IPS-20b (cell line): ENCODE data around the gene GPR31.

ENCODE experiments used
- H3K27ac ChIP-seq: one replicate; pipeline ENCODE4 v1.5.1; 2013; ENCODE audit warnings: low read length
- H3K27me3 ChIP-seq: 2 replicates; pipeline ENCODE4 v1.6.1; 2013; ENCODE audit warnings: mild to moderate bottlenecking, low read length, inconsistent platforms; ENCODE audit not compliant: insufficient read depth
- H3K36me3 ChIP-seq: 2 replicates; pipeline ENCODE4 v1.6.1; 2013; ENCODE audit warnings: low read depth, mild to moderate bottlenecking, inconsistent platforms, low read length, moderate library complexity; ENCODE audit not compliant: insufficient read depth
- H3K4me1 ChIP-seq: 2 replicates; pipeline ENCODE4 v1.6.1; 2013; ENCODE audit warnings: mild to moderate bottlenecking, control low read depth, inconsistent platforms, low read length, moderate library complexity; ENCODE audit not compliant: insufficient read depth
- H3K4me3 ChIP-seq: 2 replicates; pipeline ENCODE4 v1.5.1; 2013; ENCODE audit warnings: mild to moderate bottlenecking, low read length, inconsistent platforms
- H3K9ac ChIP-seq: 2 replicates; pipeline ENCODE4 v1.6.1; 2013; ENCODE audit warnings: low read depth, mild to moderate bottlenecking, inconsistent platforms, low read length, moderate library complexity
- H3K9me3 ChIP-seq: 2 replicates; pipeline ENCODE4 v1.6.1; 2013; ENCODE audit warnings: mild to moderate bottlenecking, low read depth, low read length, inconsistent platforms; ENCODE audit not compliant: insufficient read depth

Gene GPR31

DNA sequence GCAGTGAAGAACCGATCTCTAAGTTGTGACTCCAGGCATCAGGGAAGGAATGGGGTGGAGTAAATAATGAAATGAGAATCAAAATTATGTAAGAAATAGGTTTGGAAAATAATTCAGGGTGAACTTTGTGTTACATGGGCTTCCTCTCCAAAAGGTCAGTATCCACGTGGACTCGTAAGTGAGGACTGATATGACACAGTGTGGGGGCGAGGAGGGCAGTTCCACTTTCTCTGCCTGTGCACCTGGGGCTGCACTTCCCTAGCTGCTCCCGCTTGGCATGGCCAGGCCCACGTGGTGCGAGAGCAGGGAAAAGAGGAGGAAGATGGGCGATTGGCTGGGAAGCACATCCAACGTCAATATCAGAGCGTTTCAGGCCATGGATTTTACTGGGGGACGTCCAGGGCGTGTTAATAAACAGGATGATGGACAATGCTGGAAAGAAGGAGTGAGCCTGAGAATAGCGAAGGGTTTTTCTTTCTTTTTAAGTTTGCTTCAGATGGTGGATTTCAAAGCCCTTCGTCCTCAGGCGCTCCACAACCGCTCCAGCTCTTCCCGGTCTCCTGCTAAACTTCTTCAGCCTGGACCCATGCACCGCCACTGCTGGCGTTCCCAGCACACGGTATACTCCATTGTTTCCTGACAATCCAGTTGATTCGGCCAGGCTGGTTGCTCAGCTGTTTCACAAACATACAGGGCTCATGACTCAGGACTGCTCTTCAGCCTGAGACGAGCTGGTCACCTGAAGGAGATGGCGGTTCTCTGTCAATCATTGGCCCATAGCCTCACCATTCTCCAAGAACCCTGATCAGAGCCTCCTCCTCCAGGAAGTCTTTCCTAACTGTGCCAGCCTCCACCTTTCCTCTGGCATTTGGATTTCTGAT is 23.1 kb downstream of the GPR31 start:
- no peaks in the 10 kb centered on the region for H3K36me3 ChIP-seq
- no peak overlapping the region for H3K27ac ChIP-seq
- H3K9me3 ChIP-seq, result no peaks in the 10 kb centered on the region
- H3K27me3 ChIP-seq, result no peaks in the 10 kb centered on the region
- H3K9ac ChIP-seq, result no peak overlapping the region
- no peaks in the 10 kb centered on the region for H3K4me1 ChIP-seq
- H3K4me3 ChIP-seq, result no peak overlapping the region

DNA sequence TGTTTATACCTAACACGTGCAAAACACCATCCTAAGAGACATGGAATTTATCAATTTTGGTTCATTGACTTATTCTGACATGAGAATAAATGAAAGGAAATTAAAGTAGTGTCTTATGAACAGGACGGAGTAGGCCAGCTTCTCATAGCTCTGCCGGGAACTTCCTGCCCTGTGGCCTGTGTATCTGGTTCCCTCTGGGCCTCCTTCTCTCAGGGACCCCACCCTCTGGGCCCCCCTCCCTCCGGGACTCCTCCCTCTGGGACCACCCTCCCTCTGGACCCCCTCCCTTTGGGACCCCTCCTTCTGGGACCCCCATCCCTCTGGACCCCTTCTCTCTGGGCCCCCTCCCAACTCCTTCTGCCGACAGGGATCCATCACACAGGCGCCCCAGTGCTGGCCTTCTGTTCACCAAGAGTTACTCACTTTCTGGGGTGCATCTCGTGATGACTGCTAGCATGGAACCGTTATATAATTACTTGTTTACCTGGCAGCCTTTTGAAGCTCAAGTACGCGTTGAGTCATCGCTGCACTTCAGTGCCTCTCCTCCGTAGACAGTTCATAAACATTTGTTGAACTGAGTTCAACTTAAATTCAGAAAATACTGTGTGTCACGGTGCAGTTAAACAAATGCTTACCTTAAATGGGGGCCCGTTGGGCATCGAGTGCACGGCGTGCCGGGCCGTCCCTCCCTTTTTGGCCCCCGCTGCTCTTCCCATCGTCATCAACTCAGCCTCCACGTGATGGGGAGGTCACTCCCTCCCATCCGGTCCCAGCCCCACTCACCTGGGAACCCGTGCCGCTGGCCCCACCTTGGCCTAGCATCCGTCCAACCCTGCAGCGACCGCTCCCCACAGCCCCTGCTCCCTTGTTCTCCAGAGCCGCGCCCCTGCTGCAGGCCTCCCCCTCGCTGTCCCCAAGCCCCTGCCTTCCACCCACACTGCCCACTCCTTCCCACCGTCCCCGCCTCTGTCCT is 26.8 kb downstream of the GPR31 start:
- Histone ChIP-seq H3K27me3 (no peaks in the 10 kb centered on the region), H3K9me3 (no peaks in the 10 kb centered on the region), H3K4me1 (no peaks in the 10 kb centered on the region), H3K4me3 (no peak overlapping the region), H3K9ac (no peak overlapping the region), H3K27ac (no peak overlapping the region), H3K36me3 (no peaks in the 10 kb centered on the region)

DNA sequence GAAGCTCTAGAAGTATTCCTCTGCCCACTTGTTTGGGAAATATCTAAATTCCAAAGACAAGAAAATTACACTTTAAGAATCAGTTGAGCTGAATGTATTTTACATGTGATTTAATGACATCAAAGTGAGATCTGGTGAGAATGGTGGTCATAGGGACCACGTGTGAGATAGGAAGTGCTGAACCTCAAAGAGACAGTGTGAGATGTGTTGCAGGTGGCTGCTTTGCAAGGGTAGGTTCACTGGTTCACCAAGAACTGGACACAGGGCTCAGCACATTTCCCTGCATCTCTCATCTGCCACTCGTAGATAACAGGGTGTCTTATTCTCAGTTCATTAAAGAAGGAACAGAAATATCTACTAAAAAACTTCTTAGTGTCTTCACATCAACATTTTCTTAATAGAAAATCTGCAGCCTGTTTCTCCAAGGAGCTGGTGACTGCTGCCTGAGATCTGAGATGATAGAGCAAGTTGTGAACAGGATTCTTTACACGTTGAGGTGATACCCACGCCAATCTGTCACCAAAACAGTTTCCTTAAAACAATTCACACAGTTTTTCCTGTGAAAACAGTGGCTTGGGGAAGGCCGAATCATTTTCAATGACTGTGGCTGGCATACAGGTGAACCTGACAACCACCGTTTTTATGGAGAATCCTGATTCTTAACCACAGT is 27.6 kb downstream of the GPR31 start:
- no peak overlapping the region for H3K27ac ChIP-seq
- H3K36me3 ChIP-seq, result no peaks in the 10 kb centered on the region
- H3K27me3 ChIP-seq, result no peaks in the 10 kb centered on the region
- H3K9me3 ChIP-seq, result no peaks in the 10 kb centered on the region
- H3K4me1 ChIP-seq, result no peaks in the 10 kb centered on the region
- H3K4me3 ChIP-seq, result no peak overlapping the region
- no peak overlapping the region for H3K9ac ChIP-seq

DNA sequence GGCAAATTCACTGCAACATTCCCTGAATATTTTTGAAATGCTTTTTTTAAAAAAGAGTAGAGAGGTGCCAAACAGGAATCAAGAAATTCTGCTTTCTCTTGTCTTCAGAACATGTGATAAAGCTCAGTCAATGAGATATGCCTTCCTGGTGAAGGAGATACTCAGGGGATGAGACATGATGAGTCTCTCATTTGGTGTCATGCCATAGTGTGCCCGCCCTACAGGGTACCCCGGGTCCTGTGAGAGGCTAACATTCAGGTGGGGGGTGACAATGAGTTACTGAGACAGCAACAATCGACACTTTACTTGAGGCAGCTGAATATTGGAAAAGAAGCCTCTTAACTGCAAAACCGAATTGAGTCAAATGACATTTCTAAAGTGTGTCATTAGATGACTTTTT is 28.2 kb downstream of the GPR31 start:
- Histone ChIP-seq H3K36me3 (no peaks in the 10 kb centered on the region), H3K9me3 (no peaks in the 10 kb centered on the region), H3K27ac (no peak overlapping the region), H3K27me3 (no peaks in the 10 kb centered on the region), H3K4me3 (no peak overlapping the region), H3K4me1 (no peaks in the 10 kb centered on the region), H3K9ac (no peak overlapping the region)

DNA sequence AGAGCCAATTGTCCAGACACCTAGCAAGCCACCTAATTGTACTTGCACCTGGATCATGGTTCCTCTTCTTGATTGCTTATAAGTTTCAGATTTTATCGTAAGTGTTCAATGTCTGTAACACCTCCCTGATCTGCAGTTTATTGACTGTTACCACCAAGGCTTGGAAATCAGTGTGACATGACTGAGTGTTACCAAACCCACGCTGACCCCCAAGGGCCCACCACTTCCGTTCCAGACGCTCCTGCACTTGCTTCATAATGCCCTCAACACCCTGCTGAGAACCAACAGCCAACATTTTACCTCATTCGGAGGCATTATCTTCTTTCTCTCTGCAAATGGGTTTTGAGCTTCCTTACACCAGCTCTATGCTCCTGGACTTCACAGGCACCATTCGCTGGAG is 28.6 kb downstream of the GPR31 start:
- no peaks in the 10 kb centered on the region for H3K27me3 ChIP-seq
- no peak overlapping the region for H3K4me3 ChIP-seq
- H3K36me3 ChIP-seq, result no peaks in the 10 kb centered on the region
- H3K27ac ChIP-seq, result no peak overlapping the region
- no peaks in the 10 kb centered on the region for H3K4me1 ChIP-seq
- H3K9ac ChIP-seq, result no peak overlapping the region
- no peaks in the 10 kb centered on the region for H3K9me3 ChIP-seq

DNA sequence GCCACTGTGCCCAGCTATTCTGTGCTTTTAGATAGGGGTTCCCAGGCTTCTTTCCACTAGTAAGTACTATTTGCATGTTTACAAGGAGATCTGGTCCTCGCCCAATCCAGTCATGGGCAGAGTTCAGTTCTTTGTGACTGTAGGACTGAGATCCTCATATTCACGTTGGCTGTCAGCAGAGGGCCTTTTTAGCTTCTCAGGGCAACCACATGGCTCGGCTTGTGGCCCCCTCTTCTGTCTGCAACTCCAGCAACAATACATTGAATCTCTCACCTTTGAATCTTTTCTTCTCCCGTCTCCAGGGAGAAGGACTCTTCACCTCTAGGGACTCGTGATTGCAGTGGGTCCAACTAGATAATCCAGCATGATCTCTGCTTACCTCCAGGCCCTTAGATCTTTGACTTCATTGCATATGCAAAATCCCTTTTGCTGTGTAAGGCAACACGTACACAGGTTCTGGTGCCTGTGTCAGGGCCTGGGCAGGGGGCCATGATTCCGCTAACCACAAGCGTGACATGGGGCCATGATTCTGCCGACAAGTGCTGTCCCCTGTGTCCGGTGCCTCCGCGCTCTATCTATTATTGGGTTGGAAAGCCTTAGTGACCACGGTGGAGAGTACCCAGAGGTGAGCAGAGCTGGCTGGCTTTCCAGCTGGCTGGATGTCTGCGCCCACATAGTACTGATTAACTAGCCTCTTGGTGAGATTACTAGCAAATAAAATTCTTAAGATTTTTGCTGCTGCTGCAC is 29.8 kb downstream of the GPR31 start:
- Histone ChIP-seq H3K36me3 (no peaks in the 10 kb centered on the region), H3K27ac (no peak overlapping the region), H3K4me3 (no peak overlapping the region), H3K27me3 (no peaks in the 10 kb centered on the region), H3K4me1 (no peaks in the 10 kb centered on the region), H3K9ac (no peak overlapping the region), H3K9me3 (no peaks in the 10 kb centered on the region)

DNA sequence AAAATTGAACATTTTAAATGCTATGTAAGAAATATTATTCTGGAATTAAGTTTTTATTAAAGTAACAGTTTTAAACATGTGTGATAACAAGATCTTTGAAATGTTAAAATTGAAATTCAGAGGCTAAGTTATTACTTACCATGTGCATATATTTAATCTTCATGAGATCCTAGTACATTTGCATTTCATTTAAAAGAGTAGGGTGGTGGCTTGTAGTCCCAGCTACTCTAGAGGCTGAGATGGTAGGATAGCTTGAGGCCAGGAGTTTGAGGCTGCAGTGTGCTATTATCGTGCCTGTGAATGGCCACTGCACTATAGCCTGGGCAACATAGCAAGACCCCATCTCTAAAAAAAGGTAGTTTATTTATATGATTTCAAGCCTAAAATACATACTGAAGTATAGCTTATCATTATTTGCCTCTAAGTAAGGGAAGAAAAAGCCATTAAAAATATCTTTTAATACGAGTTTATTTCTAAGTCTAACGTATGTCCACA is 31.9 kb downstream of the GPR31 start:
- H3K4me3 ChIP-seq, result no peak overlapping the region
- H3K4me1 ChIP-seq, result no peaks in the 10 kb centered on the region
- H3K27me3 ChIP-seq, result no peaks in the 10 kb centered on the region
- no peaks in the 10 kb centered on the region for H3K9me3 ChIP-seq
- no peak overlapping the region for H3K9ac ChIP-seq
- H3K27ac ChIP-seq, result no peak overlapping the region
- H3K36me3 ChIP-seq, result no peaks in the 10 kb centered on the region

DNA sequence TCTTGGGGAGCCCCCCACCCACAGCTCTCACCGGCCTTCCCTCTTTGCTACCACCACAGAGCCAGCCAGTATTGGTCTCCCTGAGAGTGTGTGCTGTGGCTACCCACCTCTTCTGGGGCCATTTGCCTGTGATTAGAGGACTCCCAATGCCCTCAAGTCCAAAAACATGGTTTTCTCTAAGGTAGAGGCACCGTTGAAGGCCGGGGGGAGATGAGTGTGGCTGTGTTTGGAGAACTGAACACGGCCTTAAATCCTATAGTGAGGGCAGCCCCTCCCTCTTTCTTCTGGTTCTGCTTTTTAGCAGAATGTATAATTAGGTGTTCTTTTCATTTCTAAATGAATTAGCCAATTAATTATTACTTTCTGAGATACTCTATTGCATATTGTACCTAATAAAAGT is 32.4 kb downstream of the GPR31 start:
- Histone ChIP-seq H3K36me3 (no peaks in the 10 kb centered on the region), H3K9ac (no peak overlapping the region), H3K27ac (no peak overlapping the region), H3K9me3 (no peaks in the 10 kb centered on the region; the same call in 1 of the 2 replicates), H3K27me3 (no peaks in the 10 kb centered on the region), H3K4me1 (no peaks in the 10 kb centered on the region), H3K4me3 (no peak overlapping the region)

DNA sequence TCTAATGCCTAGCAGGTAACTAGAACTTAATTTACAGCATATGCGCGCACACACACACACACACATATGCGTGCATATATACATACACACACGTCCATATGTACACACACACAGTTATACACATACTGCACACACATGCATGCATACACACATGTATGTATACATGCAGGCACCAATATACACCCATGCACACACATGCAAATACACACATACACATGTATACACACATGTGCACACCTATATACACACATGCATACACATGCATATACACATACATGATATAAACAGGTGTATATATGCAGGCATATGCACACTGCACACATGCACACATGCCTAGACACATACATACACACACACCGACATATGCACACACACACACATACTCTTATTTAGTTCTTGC is 33.0 kb downstream of the GPR31 start:
- no peak overlapping the region for H3K4me3 ChIP-seq
- H3K27ac ChIP-seq, result no peak overlapping the region
- no peak overlapping the region for H3K9ac ChIP-seq
- peaks cover 4% of the 10 kb centered on the region for H3K9me3 ChIP-seq
- H3K4me1 ChIP-seq, result no peaks in the 10 kb centered on the region
- H3K27me3 ChIP-seq, result no peaks in the 10 kb centered on the region
- H3K36me3 ChIP-seq, result no peaks in the 10 kb centered on the region

DNA sequence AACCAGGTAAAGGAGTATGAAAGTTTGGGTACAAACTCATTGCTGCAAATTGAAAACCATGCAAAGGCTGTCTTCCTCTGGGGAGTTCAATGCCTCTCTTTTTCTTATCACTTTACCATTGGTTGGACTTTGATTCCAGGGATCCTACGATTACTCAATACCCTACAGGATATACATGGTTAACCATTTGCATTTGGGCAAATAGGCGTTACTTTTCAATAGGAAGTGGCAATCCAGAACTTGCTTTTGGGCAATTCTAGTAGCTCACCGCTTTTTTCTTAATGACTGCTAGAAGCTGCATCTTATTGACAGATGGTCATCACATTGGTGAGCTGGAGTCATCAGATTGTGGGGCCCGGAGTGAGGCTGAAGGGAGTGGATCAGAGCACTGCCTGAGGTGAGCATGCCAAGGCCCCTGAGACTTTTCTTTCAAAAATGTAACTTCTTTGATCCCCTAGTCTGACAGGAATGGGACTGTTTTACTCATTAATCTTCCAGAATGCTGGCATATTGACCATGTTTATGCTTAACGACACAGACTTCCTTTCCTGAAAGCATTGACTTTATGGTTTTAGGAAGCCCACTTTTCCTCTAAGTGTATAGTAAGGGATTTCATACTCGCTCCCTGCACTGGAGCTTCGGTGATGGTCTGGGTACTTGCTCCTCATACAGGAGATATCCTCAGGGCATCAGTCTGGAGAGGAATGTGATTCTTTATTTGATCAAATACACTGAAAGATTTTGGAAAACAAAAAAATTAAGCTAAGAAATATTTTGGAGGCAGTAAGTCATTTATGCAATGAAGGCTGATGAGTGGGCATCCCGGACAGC is 34.7 kb downstream of the GPR31 start, which contains the start of gene CCR6:
Gene CCR6, plus strand, starts transcription at position 270 of the 831 bp plus-strand sequence. CDS start 13,039 bp downstream, outside the sequence.
- H3K9ac ChIP-seq, result no peak within 1 kb of the TSS
- no peak within 1 kb of the TSS for H3K27ac ChIP-seq
- no peaks in the 10 kb centered on the region for H3K4me1 ChIP-seq
- no peaks in the 10 kb centered on the region for H3K36me3 ChIP-seq
- peaks cover 5% of the 10 kb centered on the region for H3K9me3 ChIP-seq
- H3K27me3 ChIP-seq, result no peaks in the 10 kb centered on the region
- no peak within 1 kb of the TSS for H3K4me3 ChIP-seq
